HEK293 (cell line): ENCODE data around the gene MCFD2.

Source experiments
- CTCF ChIA-PET: fragments of 350-600 bp; formaldehyde crosslinking; extraction: SDS; loops from one replicate; lab custom pipeline; 2021; ENCODE audit warnings: antibody characterized with exemption; lab: Yijun Ruan, JAX
- POLR2A ChIA-PET: fragments of 300-600 bp; formaldehyde crosslinking; extraction: SDS; loops from one replicate; lab custom pipeline; 2020; ENCODE audit warnings: antibody characterized with exemption, inconsistent platforms; lab: Yijun Ruan, JAX
- H3K27ac ChIP-seq: fragments of 200-500 bp; sonication (Bioruptor generic); 2 replicates; pipeline ENCODE4 v1.5.1; 2014; ENCODE audit warnings: low read depth, low read length, control low read depth, inconsistent platforms; ENCODE audit errors: extremely low read depth
- H3K36me3 ChIP-seq, 2 experiments: fragments of 200-500 bp in 1 of 2; sonication (Bioruptor generic) in 1 of 2; 1 replicate in 1 of 2; 2 replicates in 1 of 2; pipeline ENCODE4 v1.5.1; 2014 to 2017; ENCODE audit warnings: inconsistent platforms in 2 of 2, low read length in 2 of 2; ENCODE audit not compliant: control insufficient read depth in 2 of 2, insufficient read depth in 1 of 2
- H3K4me1 ChIP-seq: fragments of 200-500 bp; sonication (Bioruptor generic); 2 replicates; pipeline ENCODE4 v1.5.1; 2014; ENCODE audit warnings: mild to moderate bottlenecking, low read length, inconsistent platforms; ENCODE audit not compliant: control insufficient read depth, insufficient read depth
- H3K4me3 ChIP-seq: 2 replicates; pipeline ENCODE4 v1.5.1; 2011; ENCODE audit warnings: low read depth, mild to moderate bottlenecking, control low read depth, low read length, moderate library complexity
- H3K9me3 ChIP-seq: fragments of 200-500 bp; sonication (Bioruptor generic); 2 replicates; pipeline ENCODE4 v1.5.1; 2014; ENCODE audit warnings: low read depth, low read length, inconsistent platforms; ENCODE audit not compliant: control insufficient read depth, insufficient read depth
- INSM2 ChIP-seq: fragments of 450-650 bp; formaldehyde crosslinking; IDR thresholded peaks from 2 replicates; pipeline ENCODE4 v1.5.1; 2016; ENCODE audit warnings: missing biosample characterization, missing genetic modification characterization
- PRDM2 ChIP-seq: fragments of 450-650 bp; formaldehyde crosslinking; IDR thresholded peaks from 2 replicates; pipeline ENCODE4 v1.5.1; 2016; ENCODE audit warnings: missing biosample characterization, missing genetic modification characterization, borderline replicate concordance
- SCRT2 ChIP-seq: fragments of 450-650 bp; formaldehyde crosslinking; IDR thresholded peaks from 2 replicates; pipeline ENCODE4 v1.5.1; 2016; ENCODE audit warnings: missing biosample characterization, missing genetic modification characterization
- SP3 ChIP-seq: fragments of 450-650 bp; formaldehyde crosslinking; IDR thresholded peaks from 2 replicates; pipeline ENCODE4 v1.5.1; 2016; ENCODE audit warnings: missing biosample characterization, missing genetic modification characterization
- ZBTB17 ChIP-seq: fragments of 450-650 bp; formaldehyde crosslinking; IDR thresholded peaks from 2 replicates; pipeline ENCODE4 v1.5.1; 2016; ENCODE audit warnings: missing biosample characterization, missing genetic modification characterization
- ZBTB21 ChIP-seq: fragments of 450-650 bp; formaldehyde crosslinking; IDR thresholded peaks from 2 replicates; pipeline ENCODE4 v1.5.1; 2017; ENCODE audit warnings: missing biosample characterization, missing genetic modification characterization
- ZBTB7A ChIP-seq: fragments of 450-650 bp; formaldehyde crosslinking; IDR thresholded peaks from 2 replicates; pipeline ENCODE4 v1.5.1; 2016; ENCODE audit warnings: low read depth, missing biosample characterization, missing genetic modification characterization
- ZNF133 ChIP-seq: fragments of 450-650 bp; formaldehyde crosslinking; IDR thresholded peaks from 2 replicates; pipeline ENCODE4 v1.5.1; 2016; ENCODE audit warnings: missing biosample characterization, missing genetic modification characterization
- ZNF19 ChIP-seq: fragments of 450-650 bp; formaldehyde crosslinking; IDR thresholded peaks from 2 replicates; pipeline ENCODE4; 2016; ENCODE audit warnings: missing biosample characterization, missing genetic modification characterization, low read depth
- ZNF341 ChIP-seq: fragments of 450-650 bp; formaldehyde crosslinking; IDR thresholded peaks from 2 replicates; pipeline ENCODE4; 2016; ENCODE audit warnings: low read depth, missing biosample characterization, missing genetic modification characterization
- ZNF394 ChIP-seq: fragments of 450-650 bp; formaldehyde crosslinking; IDR thresholded peaks from 2 replicates; pipeline ENCODE4 v1.5.1; 2016; ENCODE audit warnings: missing biosample characterization, missing genetic modification characterization, mild to moderate bottlenecking, moderate library complexity, borderline replicate concordance
- ZNF398 ChIP-seq: fragments of 450-650 bp; formaldehyde crosslinking; IDR thresholded peaks from 2 replicates; pipeline ENCODE4 v1.5.1; 2017; ENCODE audit warnings: missing biosample characterization, missing genetic modification characterization
- ZNF404 ChIP-seq: fragments of 450-650 bp; formaldehyde crosslinking; IDR thresholded peaks from 2 replicates; pipeline ENCODE4 v1.5.1; 2017; ENCODE audit warnings: missing biosample characterization, missing genetic modification characterization
- ZNF426 ChIP-seq: fragments of 450-650 bp; formaldehyde crosslinking; IDR thresholded peaks from 2 replicates; pipeline ENCODE4 v1.5.1; 2017; ENCODE audit warnings: missing biosample characterization, missing genetic modification characterization, mild to moderate bottlenecking, inconsistent platforms, moderate library complexity
- ZNF501 ChIP-seq: fragments of 450-650 bp; formaldehyde crosslinking; IDR thresholded peaks from 2 replicates; pipeline ENCODE4 v1.5.1; 2016; ENCODE audit warnings: missing biosample characterization, missing genetic modification characterization
- ZNF529 ChIP-seq: fragments of 450-650 bp; formaldehyde crosslinking; IDR thresholded peaks from 2 replicates; pipeline ENCODE4 v1.5.1; 2017; ENCODE audit warnings: missing genetic modification characterization, missing biosample characterization; ENCODE audit not compliant: insufficient replicate concordance
- ZNF561 ChIP-seq: fragments of 450-650 bp; IDR thresholded peaks from 2 replicates; pipeline ENCODE4 v1.5.1; 2018; ENCODE audit warnings: missing biosample characterization, missing genetic modification characterization, borderline replicate concordance
- ZNF596 ChIP-seq: fragments of 450-650 bp; IDR thresholded peaks from 2 replicates; pipeline ENCODE4 v1.5.0; 2018; ENCODE audit warnings: missing biosample characterization, mild to moderate bottlenecking, missing genetic modification characterization, moderate library complexity
- ZNF664 ChIP-seq: fragments of 450-650 bp; formaldehyde crosslinking; IDR thresholded peaks from 2 replicates; pipeline ENCODE4 v1.5.1; 2016; ENCODE audit warnings: missing biosample characterization, missing genetic modification characterization
- ZNF747 ChIP-seq: fragments of 450-650 bp; formaldehyde crosslinking; IDR thresholded peaks from 2 replicates; pipeline ENCODE4 v1.5.1; 2016; ENCODE audit warnings: missing biosample characterization, missing genetic modification characterization
- ZNF785 ChIP-seq: fragments of 450-650 bp; formaldehyde crosslinking; IDR thresholded peaks from 2 replicates; pipeline ENCODE4 v1.5.1; 2016; ENCODE audit warnings: missing biosample characterization, missing genetic modification characterization

Gene MCFD2

GRCh38 chr2:46954951-46955571 is 39.5 kb upstream of the MCFD2 start:
- Histone ChIP-seq H3K27ac (no peak overlapping the region), H3K4me3 (no peak overlapping the region), H3K36me3 (peaks cover 4 to 70% of the 10 kb centered on the region in 2 experiments; a peak in 2 of 3 replicates), H3K9me3 (no peaks in the 10 kb centered on the region), H3K4me1 (no peaks in the 10 kb centered on the region)
- ChIA-PET CTCF (no interaction called here), POLR2A (no interaction called here)
- TF ChIP-seq ZBTB21 (tag by site-specific recombination) (no peak), ZNF501 (no peak), ZBTB7A (tag by site-specific recombination) (no peak), ZBTB17 (peak; percentile 80), PRDM2 (no peak), ZNF596 (no peak), ZNF19 (tag by site-specific recombination) (no peak), ZNF394 (tag by site-specific recombination) (no peak)

- no peaks in the 10 kb centered on the region for H3K9me3 ChIP-seq
- ChIA-PET POLR2A (no interaction called here), CTCF (no interaction called here)
- TF ChIP-seq ZNF404 (tag by site-specific recombination) (no peak), ZNF561 (tag by site-specific recombination) (no peak), INSM2 (tag by site-specific recombination) (no peak)
- peaks cover 4 to 46% of the 10 kb centered on the region in 2 experiments; a peak in 2 of 3 replicates for H3K36me3 ChIP-seq
- H3K27ac ChIP-seq, result no peak overlapping the region
- H3K4me1 ChIP-seq, result no peaks in the 10 kb centered on the region
- H3K4me3 ChIP-seq, result no peak overlapping the region
These were observed 36.6 kb upstream of the MCFD2 start for GRCh38 chr2:46952171-46952570.

GRCh38 chr2:46951290-46952064 is 35.9 kb upstream of the MCFD2 start:
- no peaks in the 10 kb centered on the region for H3K9me3 ChIP-seq
- CTCF ChIA-PET, result no interaction called here
- POLR2A ChIA-PET, result no interaction called here
- no peak overlapping the region for H3K27ac ChIP-seq
- peaks cover 4 to 39% of the 10 kb centered on the region in 2 experiments; a peak in 2 of 3 replicates for H3K36me3 ChIP-seq
- no peak overlapping the region for H3K4me3 ChIP-seq
- TF ChIP-seq ZNF529 (no peak), SCRT2 (tag by site-specific recombination) (no peak), ZNF133 (tag by site-specific recombination) (no peak), SP3 (tag by site-specific recombination) (no peak), ZNF426 (tag by site-specific recombination) (no peak), ZNF785 (tag by site-specific recombination) (no peak), ZNF664 (no peak), ZNF341 (tag by site-specific recombination) (no peak), ZNF747 (tag by site-specific recombination) (no peak), ZNF398 (tag by site-specific recombination) (no peak)
- H3K4me1 ChIP-seq, result no peaks in the 10 kb centered on the region
